Gastroesophageal sphincter (tissue), 3 donors: Measurements from ENCODE around the gene PIANP.

Experiments
- CTCF ChIP-seq, 4 experiments: fragments of 200-600 bp in 2 of 4; fragments of 450-650 bp in 2 of 4; sonication (generic) in 1 of 4; IDR thresholded peaks; one replicate each; pipeline ENCODE4 v1.5.1; 2017 to 2019; ENCODE audit warnings: antibody characterized with exemption in 4 of 4, mild to moderate bottlenecking in 2 of 4, moderate library complexity in 2 of 4
- EP300 ChIP-seq: sonication (generic); formaldehyde crosslinking; IDR thresholded peaks from one replicate; pipeline ENCODE4 v1.6.1; 2017; ENCODE audit warnings: antibody characterized with exemption, mild to moderate bottlenecking

- TF ChIP-seq CTCF (IDR thresholded peaks at IDR 0.05) (no peak), EP300 (no peak)
These were observed 42.2 kb upstream of the PIANP start for GRCh38 chr12:6742834-6743233.
